Cardiac fibroblast (primary cell): ENCODE measurements around the gene KDR.

Experiments
- DNase-seq, 2 donors: peaks; one replicate each; pipeline versions ENCODE4 v3.0.0 to v3.0.0-alpha.2; 2010; ENCODE audit warnings: low read depth in 2 of 2
- H3K4me3 ChIP-seq, 2 donors: replicated peaks in 1 of 2; 1 replicate in 1 of 2; 2 replicates in 1 of 2; pipeline ENCODE4 v1.5.1; 2011; ENCODE audit warnings: low read depth in 2 of 2, low read length in 2 of 2, mild to moderate bottlenecking in 2 of 2, moderate library complexity in 1 of 2
- CTCF ChIP-seq: IDR thresholded peaks from one replicate; pipeline ENCODE4 v1.5.1; 2011; ENCODE audit warnings: low read depth, mild to moderate bottlenecking, low read length, inconsistent platforms

KDR gene

GRCh38 chr4:55125763-55126541, 557 bp upstream of the KDR start:
- peak; percentile 33 to 39 for DNase-seq
- peak overlapping the region; percentile 80 to 88 for H3K4me3 ChIP-seq
- TF ChIP-seq CTCF, result no peak

DNA sequence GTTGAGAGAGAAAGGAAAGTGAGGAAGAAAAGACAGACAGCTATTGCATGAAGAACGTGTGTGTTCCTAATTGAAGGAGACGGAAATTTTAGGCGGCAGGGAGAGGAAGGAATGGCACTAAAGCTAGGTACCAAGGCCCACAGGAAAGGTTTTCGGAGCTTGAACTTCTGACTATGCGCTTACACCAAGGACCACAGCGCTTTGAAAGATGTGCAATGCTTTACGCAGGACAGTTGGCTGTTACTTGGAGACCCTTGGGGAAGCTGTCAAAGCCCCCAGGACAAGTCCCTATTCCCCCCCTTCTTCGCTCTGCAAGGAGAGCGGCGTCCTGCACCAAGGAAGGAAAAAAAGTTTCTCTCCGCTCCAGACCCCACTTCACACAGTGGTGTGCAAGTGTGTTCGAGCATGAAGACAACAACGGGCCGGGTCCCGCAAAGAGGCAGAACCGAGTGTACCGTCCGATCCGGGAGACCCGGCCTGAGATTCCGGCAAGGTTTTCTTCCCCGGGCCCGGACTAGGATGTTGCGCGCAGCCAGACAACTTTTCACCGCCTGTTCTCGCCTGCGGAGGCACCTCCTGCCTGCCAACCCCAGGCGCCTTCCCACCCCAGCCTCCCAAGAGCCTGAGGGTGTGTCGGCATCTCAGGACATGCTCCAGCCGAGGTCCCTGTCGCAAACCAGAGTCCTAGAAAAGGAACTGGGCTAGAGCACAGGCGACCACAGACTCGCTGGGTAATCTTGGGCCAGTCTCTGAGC, 896 bp downstream of the KDR start:
- DNase-seq, result peak; percentile 39 to 53
- TF ChIP-seq CTCF, result no peak
- H3K4me3 ChIP-seq, result peak overlapping the region; percentile 80 to 88

DNA sequence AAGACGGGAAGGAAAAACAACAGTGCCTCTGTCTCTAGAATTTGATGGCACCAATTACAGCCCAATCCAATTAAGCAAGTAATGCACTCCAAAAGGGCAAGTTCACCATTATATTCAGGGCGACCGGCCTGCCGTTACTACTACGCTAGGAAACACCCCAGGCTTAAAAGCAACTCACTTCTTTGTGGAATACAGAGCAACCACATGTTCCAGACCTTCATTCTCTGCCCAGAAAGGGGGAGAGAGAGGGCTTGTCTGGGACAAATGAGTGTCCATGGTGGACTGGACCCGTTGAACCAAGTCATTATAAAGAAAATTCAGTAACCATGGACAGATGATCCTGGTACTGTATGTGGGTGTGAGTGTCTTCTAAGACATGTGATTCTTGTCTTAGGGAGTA, 1.6 kb downstream of the KDR start:
- peak overlapping the region; percentile 80 to 88 for H3K4me3 ChIP-seq
- DNase-seq, result no peak

GRCh38 chr4:55122235-55122634, 3.2 kb downstream of the KDR start:
- no peak overlapping the region for H3K4me3 ChIP-seq
- DNase-seq, result no peak
- TF ChIP-seq CTCF, result no peak

More for the DNA sequence above, 1.6 kb downstream of the KDR start:
- TF ChIP-seq CTCF, result no peak

GRCh38 chr4:55121246-55121645, 4.1 kb downstream of the KDR start:
- no peak for TF ChIP-seq CTCF
- no peak overlapping the region for H3K4me3 ChIP-seq
- peak; percentile 46 to 63 for DNase-seq

DNA sequence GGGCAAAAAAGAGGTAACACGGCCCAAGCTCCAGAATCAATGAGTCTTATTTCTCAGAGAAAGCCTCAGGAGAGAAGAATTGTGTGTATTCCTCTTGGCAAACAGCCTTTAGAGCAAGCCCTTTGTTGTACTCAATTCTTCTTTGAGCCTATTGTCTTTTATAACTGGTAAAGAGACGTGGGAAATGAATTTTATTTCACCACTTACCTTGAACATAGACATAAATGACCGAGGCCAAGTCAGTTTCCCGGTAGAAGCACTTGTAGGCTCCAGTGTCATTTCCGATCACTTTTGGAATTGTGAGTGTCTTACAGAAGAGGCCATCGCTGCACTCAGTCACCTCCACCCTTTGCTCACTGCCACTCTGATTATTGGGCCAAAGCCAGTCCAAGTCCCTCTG, 7.0 kb downstream of the KDR start:
- no peak for TF ChIP-seq CTCF
- no peak overlapping the region for H3K4me3 ChIP-seq
- DNase-seq, result no peak
